ENCODE data around the gene GOLGA8G.
"Not testable (repeated sequence)": the region's sequence is repeated elsewhere in the genome, so short reads cannot be mapped to it uniquely, and the experiment has no call there.

Gene GOLGA8G, protein sequence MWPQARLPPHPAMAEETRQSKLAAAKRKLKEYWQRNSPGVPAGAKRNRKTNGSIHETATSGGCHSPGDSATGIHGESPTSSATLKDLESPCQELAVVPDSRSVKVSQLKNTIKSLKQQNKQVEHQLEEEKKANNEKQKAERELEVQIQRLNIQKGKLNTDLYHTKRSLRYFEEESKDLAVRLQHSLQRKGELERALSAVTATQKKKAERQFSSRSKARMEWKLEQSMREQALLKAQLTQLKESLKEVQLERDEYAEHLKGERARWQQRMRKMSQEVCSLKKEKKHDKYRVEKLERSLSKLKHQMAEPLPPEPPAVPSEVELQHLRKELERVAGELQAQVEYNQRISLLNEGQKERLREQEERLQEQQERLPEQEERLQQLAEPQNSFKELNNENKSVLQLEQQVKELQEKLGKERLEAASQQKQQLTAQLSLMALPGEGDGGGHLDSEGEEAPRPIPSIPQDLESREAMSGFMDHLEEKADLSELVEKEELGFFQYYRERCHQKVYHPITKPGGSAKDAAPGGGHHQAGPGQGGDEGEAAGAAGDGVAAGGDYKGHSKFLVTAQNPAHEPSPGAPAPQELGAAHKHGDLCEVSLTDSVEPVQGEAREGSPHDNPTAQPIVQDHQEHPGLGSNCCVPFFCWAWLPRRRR

DNA sequence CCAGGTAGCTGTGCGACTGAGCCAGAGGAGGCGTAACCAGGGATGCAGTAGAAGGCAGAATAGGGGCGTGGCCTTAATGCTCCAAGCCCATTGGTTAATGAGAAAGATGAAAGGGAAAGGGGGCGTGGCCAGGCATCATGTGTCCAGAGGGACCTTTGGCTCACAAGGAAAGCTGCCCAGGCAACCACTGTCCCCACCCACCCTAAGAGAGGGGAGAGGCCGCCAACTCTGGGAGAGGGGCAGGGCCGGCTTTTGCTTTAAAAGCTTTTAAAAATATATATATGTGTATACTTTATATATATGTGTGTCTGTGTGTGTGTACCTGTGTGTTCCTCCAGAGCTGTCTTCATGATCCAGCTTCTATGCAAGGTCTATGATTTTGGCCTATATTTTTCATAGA is at the start of gene GOLGA8G:
TSS of gene GOLGA8G (minus strand) at position 18 of the 400 bp plus-strand sequence. CDS start 62 bp downstream, outside the sequence.
- not testable (repeated sequence) for DNase-seq (ENCODE audit: low read depth)

DNA sequence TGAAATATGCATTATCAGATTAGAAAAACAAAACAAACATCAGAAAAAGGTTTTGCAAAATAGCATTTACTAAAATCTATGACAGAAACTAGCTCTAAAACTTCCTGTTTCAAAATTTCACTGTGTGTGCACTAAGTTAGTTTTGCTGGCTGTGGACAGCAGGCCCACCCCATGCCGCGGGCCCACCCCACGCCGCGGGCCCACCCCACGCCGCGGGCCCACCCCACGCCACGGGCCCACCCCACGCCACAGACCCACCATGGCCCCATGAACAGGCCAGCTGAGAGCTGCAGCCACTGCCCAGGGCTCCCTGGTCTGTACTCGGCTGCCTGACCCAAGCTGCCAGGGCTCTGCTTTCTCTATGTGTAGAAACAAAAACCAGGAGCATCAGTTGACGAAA is 40.6 kb upstream of the GOLGA8G start:
- not testable (repeated sequence) for DNase-seq (ENCODE audit: low read depth)

DNA sequence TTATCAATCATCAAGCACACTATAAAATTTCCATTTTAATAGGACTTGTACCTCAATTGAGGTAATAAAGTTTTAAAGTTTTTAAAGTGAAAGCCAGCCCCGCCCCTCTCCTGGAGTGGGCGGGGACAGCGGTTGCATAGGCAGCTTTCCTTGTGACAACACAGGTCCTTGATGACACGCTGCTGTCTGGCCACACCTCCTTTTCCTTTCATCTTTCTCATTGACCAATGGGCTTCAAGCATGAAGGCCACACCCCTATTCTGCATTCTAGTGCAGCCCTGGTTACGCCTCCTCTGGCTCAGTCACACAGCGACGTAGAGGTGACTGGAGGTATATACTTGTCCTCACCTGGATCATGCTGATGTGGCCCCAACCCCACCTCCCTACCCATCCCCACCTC is 20.5 kb upstream of the GOLGA8G start, which contains the start of gene GOLGA6L25:
TSS of gene GOLGA6L25 (plus strand) at position 301 of the 400 bp plus-strand sequence. CDS start at position 362, 61 bp downstream.
- DNase-seq (ENCODE audit: low read depth), result not testable (repeated sequence)

DNA sequence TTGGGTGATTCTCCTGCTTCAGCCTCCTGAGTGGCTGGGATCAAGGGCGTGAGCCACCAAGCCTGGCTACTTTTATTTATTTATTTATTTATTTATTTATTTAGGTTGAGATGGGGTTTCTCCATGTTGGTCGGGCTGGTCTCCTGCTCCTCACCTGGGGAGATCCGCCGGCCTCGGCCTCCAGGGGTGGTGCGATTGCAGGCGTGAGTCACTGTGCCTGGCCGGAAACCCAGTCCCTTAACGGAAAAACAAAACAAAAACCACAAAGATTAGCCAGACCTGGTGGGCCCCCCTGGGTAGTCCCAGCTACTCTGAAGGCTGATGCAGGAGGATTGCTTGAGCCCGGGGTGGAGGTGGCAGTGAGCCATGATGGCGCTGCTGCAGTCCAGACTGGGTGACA is 17.6 kb downstream of the GOLGA8G start:
- DNase-seq (ENCODE audit: low read depth), result not testable (repeated sequence)

DNA sequence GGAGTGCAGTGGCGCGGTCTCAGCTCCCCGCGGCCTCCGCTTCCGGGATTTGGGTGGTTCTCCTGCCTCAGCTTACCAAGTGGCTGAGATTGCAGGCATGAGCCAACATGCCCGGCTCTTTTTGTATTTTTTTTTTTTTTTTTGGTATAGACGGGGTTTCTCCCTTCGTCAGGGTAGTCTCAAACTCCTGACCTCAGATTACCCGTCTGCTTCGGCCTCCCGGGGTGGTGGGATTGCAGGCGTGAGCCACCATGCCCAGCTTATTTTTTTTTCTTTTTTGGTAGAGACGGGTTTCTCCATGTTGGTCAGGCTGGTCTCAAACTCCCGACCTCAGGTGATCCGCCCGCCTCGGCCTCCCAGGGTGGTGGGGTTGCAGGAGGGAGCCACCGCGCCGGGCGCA is 18.6 kb downstream of the GOLGA8G start:
- DNase-seq (ENCODE audit: low read depth), result not testable (repeated sequence)

DNA sequence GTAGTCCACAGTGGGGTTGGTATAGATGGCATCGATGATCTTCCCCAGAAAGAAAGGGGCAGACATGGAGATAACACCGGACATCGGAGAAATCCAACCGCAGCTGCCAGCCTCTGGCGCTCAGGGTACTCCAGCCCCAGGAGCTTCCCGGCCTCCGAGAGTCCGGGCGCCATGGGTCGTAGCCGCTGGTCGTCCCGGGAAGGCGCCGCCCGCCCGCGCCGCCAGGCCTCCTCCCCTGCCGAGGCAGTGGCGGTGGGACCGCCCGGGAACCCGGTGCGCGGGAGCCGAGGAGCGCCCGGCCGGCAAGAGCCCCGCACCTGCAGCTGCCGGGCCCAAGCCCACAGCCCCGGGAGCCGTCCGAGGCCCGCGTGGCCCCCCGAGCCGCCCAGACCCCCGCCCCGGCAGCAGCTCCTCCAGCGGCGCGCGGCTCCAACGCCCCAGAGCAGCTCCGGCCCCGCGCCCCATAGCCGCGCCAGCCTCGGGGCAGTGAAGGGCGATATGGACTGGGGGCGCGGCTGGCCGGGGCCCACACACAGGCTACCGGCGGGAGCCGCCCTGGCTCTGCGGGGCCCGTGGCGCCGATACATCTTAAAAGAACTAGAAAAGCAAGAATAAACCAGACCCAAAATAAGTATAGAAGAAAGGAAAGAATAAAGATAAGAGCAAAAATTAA is 24.4 kb downstream of the GOLGA8G start:
- DNase-seq (ENCODE audit: low read depth), result not testable (repeated sequence)

DNA sequence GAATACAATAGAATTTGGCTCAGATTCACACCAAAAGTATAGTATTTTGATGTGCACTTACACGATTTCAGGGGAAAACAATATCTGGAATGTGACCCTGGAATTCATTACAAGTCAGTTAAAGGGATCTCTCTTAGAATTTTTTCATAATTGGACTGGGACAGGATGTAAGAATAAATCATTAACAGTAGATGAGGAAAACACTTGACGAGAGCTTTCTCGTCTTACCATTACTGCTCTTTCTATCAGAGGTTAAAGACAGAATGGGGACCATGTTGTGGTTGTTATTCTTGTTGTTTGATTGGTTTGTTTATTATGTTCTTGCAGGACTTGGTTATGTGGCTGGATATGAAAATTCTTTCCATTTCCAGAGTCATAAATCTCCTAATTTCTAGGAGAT is 51.4 kb downstream of the GOLGA8G start:
- DNase-seq (ENCODE audit: low read depth), result not testable (repeated sequence)
